Fibroblast of villous mesenchyme (primary cell): ENCODE data around the gene FAM227B. TPM values are rescaled to one million over a fixed set of nuclear protein-coding genes. Genes with fewer than 3 reads are reported as not detected.
"Not testable (repeated sequence)": the region's sequence is repeated elsewhere in the genome, so short reads cannot be mapped to it uniquely, and the experiment has no call there.

ENCODE experiments used
- DNase-seq: peaks from one replicate; pipeline ENCODE4 v3.0.0-alpha.2; 2010; ENCODE audit warnings: low read depth
- H3K4me3 ChIP-seq: 2 replicates; pipeline ENCODE4 v1.5.1; 2011; ENCODE audit warnings: low read depth, mild to moderate bottlenecking, low read length
- CTCF ChIP-seq: IDR thresholded peaks from 2 replicates; pipeline ENCODE4 v1.5.1; 2012; ENCODE audit warnings: low read depth, mild to moderate bottlenecking, low read length; ENCODE audit not compliant: insufficient read depth
- total RNA-seq: library from RNA; depleted of rRNA; stranded (reverse); fragments of >200 nt; gene quantifications from 2 replicates; pipeline ENCODE4 v1.2.3, GENCODE V29; 2012

The FAM227B gene
- total RNA-seq, 1 donor = 4.3 TPM

- DNase-seq = peak; percentile 18
- TF ChIP-seq CTCF = no peak
- H3K4me3 ChIP-seq = no peak overlapping the region
Observed at GRCh38 chr15:49589030-49589429, 31.6 kb downstream of the FAM227B start.

- no peak for DNase-seq
- TF ChIP-seq CTCF = no peak
- no peak overlapping the region for H3K4me3 ChIP-seq
Observed at GRCh38 chr15:49573421-49573820, 47.2 kb downstream of the FAM227B start.

- no peak for DNase-seq
- no peak for TF ChIP-seq CTCF
- H3K4me3 ChIP-seq = no peak overlapping the region
Observed at GRCh38 chr15:49570672-49571071, 49.9 kb downstream of the FAM227B start.

GRCh38 chr15:49570174-49570573 is 50.4 kb downstream of the FAM227B start:
- TF ChIP-seq CTCF = no peak
- DNase-seq = no peak
- no peak overlapping the region for H3K4me3 ChIP-seq

- no peak for DNase-seq
- no peak overlapping the region for H3K4me3 ChIP-seq
- no peak for TF ChIP-seq CTCF
Observed at GRCh38 chr15:49560045-49560444, 60.6 kb downstream of the FAM227B start.

- TF ChIP-seq CTCF = no peak
- H3K4me3 ChIP-seq = no peak overlapping the region
- peak; percentile 11 for DNase-seq
Observed at GRCh38 chr15:49558929-49559328, 61.7 kb downstream of the FAM227B start.

- DNase-seq = no peak
- TF ChIP-seq CTCF = no peak
- H3K4me3 ChIP-seq = no peak overlapping the region
Observed at GRCh38 chr15:49556437-49556836, 64.2 kb downstream of the FAM227B start.

- not testable (repeated sequence) for DNase-seq
Observed at GRCh38 chr15:49550342-49550741, 70.3 kb downstream of the FAM227B start.

More at GRCh38 chr15:49550342-49550741, 70.3 kb downstream of the FAM227B start:
- H3K4me3 ChIP-seq = not testable (repeated sequence)
